ENCODE data around the gene PTPN14.

DNA sequence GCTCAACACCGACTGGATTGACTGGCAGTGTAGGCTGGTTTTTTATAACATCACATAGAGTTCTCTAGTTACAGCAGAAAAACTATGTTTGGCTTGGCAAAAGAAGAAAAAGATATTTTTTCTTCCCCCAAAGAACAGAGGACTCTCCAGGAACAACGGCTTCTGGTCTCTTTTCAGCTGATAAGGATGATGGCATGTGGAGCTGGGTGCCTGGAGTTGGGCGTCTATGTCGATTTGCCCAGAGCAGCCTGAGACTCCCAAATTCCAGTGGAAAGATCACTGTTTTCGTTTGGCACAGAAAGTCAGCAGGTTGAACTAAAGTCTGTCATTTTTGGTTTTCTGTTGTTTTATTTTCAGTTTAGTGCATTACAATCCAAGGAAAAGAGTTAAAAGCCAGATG, 179.3 kb downstream of the PTPN14 start:
- TF ChIP-seq CTCF (IDR thresholded peaks at IDR 0.05), result no peak
- TF ChIP-seq POLR2AphosphoS5 (IDR thresholded peaks at IDR 0.05), result no peak
- no peak for TF ChIP-seq POLR2A (IDR thresholded peaks at IDR 0.05)

Measured in upper lobe of left lung (tissue), 4 donors.